Stimulated activated CD8-positive, alpha-beta memory T cell treated with anti-CD3 and anti-CD28 coated beads, Interleukin-12 subunit alpha, Interleukin-12 subunit beta, amount 100 ng/mL, for 24 hours (primary cell): ENCODE results near the gene CCDC92B.
"Not testable (repeated sequence)": the region's sequence is repeated elsewhere in the genome, so short reads cannot be mapped to it uniquely, and the experiment has no call there.

Experiments used
- DNase-seq: peaks from one replicate; pipeline ENCODE4 v3.0.0-alpha.2; 2020; ENCODE audit errors: extremely low read depth

CCDC92B gene

GRCh38 chr17:2703606-2704005 is 45.8 kb downstream of the CCDC92B start:
- DNase-seq: no peak

- no peak for DNase-seq
Observed at GRCh38 chr17:2703181-2703580, 46.3 kb downstream of the CCDC92B start.

GRCh38 chr17:2701996-2702741 is 47.3 kb downstream of the CCDC92B start:
- no peak for DNase-seq

GRCh38 chr17:2701161-2701995 is 48.1 kb downstream of the CCDC92B start:
- DNase-seq: no peak

GRCh38 chr17:2700491-2701141 is 48.8 kb downstream of the CCDC92B start:
- no peak for DNase-seq

GRCh38 chr17:2700030-2700490 is 49.4 kb downstream of the CCDC92B start:
- no peak for DNase-seq

GRCh38 chr17:2699216-2699805 is 50.1 kb downstream of the CCDC92B start:
- not testable (repeated sequence) for DNase-seq

- no peak for DNase-seq
Observed at GRCh38 chr17:2697611-2698162, 51.8 kb downstream of the CCDC92B start.

GRCh38 chr17:2695961-2696760 is 53.3 kb downstream of the CCDC92B start:
- DNase-seq: no peak

GRCh38 chr17:2695243-2695960 is 54.0 kb downstream of the CCDC92B start:
- no peak for DNase-seq

- no peak for DNase-seq
Observed at GRCh38 chr17:2694381-2695242, 54.8 kb downstream of the CCDC92B start.

- no peak for DNase-seq
Observed at GRCh38 chr17:2693561-2694380, 55.7 kb downstream of the CCDC92B start.

- DNase-seq: no peak
Observed at GRCh38 chr17:2692781-2693135, 56.7 kb downstream of the CCDC92B start.

GRCh38 chr17:2691965-2692780 is 57.3 kb downstream of the CCDC92B start:
- no peak for DNase-seq

GRCh38 chr17:2691069-2691871 is 58.2 kb downstream of the CCDC92B start:
- no peak for DNase-seq

GRCh38 chr17:2690165-2691068 is 59.0 kb downstream of the CCDC92B start:
- DNase-seq: no peak
